Hepatocyte (in vitro differentiated cells): ENCODE data around the gene ATXN1.

Source experiments
- CTCF ChIP-seq: fragments of 200-600 bp; sonication (generic); IDR thresholded peaks from 2 replicates; pipeline ENCODE4 v1.5.1; 2016; ENCODE audit warnings: antibody characterized with exemption, mild to moderate bottlenecking; ENCODE audit not compliant: poor library complexity
- EZH2 ChIP-seq: fragments of 200-600 bp; sonication (generic); IDR thresholded peaks from 2 replicates; pipeline ENCODE4 v1.6.1; 2016; ENCODE audit warnings: antibody characterized with exemption, mild to moderate bottlenecking, borderline replicate concordance
- EZH2phosphoT487 ChIP-seq: fragments of 200-600 bp; sonication (generic); IDR thresholded peaks from one replicate; pipeline ENCODE4 v1.6.1; 2018; ENCODE audit warnings: antibody characterized with exemption, mild to moderate bottlenecking, low read depth, moderate library complexity; ENCODE audit not compliant: unreplicated experiment, severe bottlenecking

- TF ChIP-seq CTCF (no peak), EZH2 (no peak), EZH2phosphoT487 (no peak)
These were observed 458.3 kb downstream of the ATXN1 start for GRCh38 chr6:16302721-16303552.
